A673 (cell line): Measurements from ENCODE around the gene PXDC1. TPM values are rescaled to one million over a fixed set of nuclear protein-coding genes. Genes with fewer than 3 reads are reported as not detected.

Experiments used
- BruUV-seq: library from RNA; stranded (reverse); fragments of 400-500 nt; replicated peaks from 2 replicates; lab custom pipeline; 2021; lab: Mats Ljungman, UMichigan
- CTCF ChIA-PET: fragments of 300-600 bp; sonication (Branson Sonifier 250); formaldehyde crosslinking; loops from one replicate; lab custom pipeline; 2022; ENCODE audit warnings: antibody characterized with exemption; lab: Charles Lee
- POLR2A ChIA-PET: fragments of 300-600 bp; sonication (Branson Sonifier 250); formaldehyde crosslinking; loops from one replicate; lab custom pipeline; 2022; ENCODE audit warnings: antibody characterized with exemption; ENCODE audit not compliant: low non-redundant PET; lab: Charles Lee
- DNase-seq: peaks from one replicate; pipeline ENCODE4 v3.0.0-alpha.2; 2015; ENCODE audit warnings: low spot score
- H3K27ac ChIP-seq: fragments of 200-600 bp; sonication (generic); 2 replicates; pipeline ENCODE4 v1.5.1; 2016; ENCODE audit warnings: mixed run types, low read depth, mild to moderate bottlenecking, mixed read lengths, antibody characterized with exemption, low read length; ENCODE audit not compliant: poor library complexity, severe bottlenecking
- H3K27me3 ChIP-seq: fragments of 200-600 bp; sonication (generic); replicated peaks from 2 replicates; pipeline ENCODE4 v1.6.1; 2017; ENCODE audit warnings: mixed run types, low read depth, mild to moderate bottlenecking, mixed read lengths, antibody characterized with exemption, low read length; ENCODE audit not compliant: insufficient read depth, poor library complexity
- H3K36me3 ChIP-seq: fragments of 200-600 bp; sonication (generic); 2 replicates; pipeline ENCODE4 v1.6.1; 2016; ENCODE audit warnings: mixed run types, mild to moderate bottlenecking, mixed read lengths, antibody characterized with exemption, low read length; ENCODE audit not compliant: insufficient read depth, poor library complexity, severe bottlenecking
- H3K4me1 ChIP-seq: fragments of 200-600 bp; sonication (generic); 2 replicates; pipeline ENCODE4 v1.6.1; 2017; ENCODE audit warnings: mixed run types, mild to moderate bottlenecking, mixed read lengths, antibody characterized with exemption, low read length; ENCODE audit not compliant: insufficient read depth, poor library complexity, severe bottlenecking
- H3K4me3 ChIP-seq: fragments of 200-600 bp; sonication (generic); 2 replicates; pipeline ENCODE4 v1.5.1; 2016; ENCODE audit warnings: low read depth, mixed run types, mild to moderate bottlenecking, mixed read lengths, low read length; ENCODE audit not compliant: poor library complexity, severe bottlenecking
- H3K9me3 ChIP-seq: fragments of 200-600 bp; sonication (generic); 2 replicates; pipeline ENCODE4 v1.6.1; 2016; ENCODE audit warnings: mixed run types, low read depth, mild to moderate bottlenecking, mixed read lengths, antibody characterized with exemption, low read length; ENCODE audit not compliant: poor library complexity, severe bottlenecking
- CTCF ChIP-seq: fragments of 300-800, 200-600 bp; sonication (generic); conservative IDR thresholded peaks from 2 replicates; pipeline ENCODE4 v1.5.1; 2017; ENCODE audit warnings: low read depth, mild to moderate bottlenecking, antibody characterized with exemption, low read length, moderate library complexity, mixed read lengths
- EZH2 ChIP-seq: fragments of 200-600 bp; sonication (generic); IDR thresholded peaks from 2 replicates; pipeline ENCODE4 v1.6.1; 2017; ENCODE audit warnings: borderline replicate concordance, low read depth, mild to moderate bottlenecking, mixed read lengths, antibody characterized with exemption, low read length; ENCODE audit not compliant: poor library complexity, severe bottlenecking
- intact Hi-C: fragments of 100-400 bp; cut with micrococcal nuclease; formaldehyde crosslinking; loops from one replicate; pipeline ENCODE4 v1.10.0; 2022; ENCODE audit not compliant: unreplicated experiment
- total RNA-seq: library from RNA; stranded (reverse); gene quantifications from 2 replicates; pipeline ENCODE4 v1.2.3, GENCODE V29; 2021

Gene PXDC1
- total RNA-seq, 1 experiment from 2014 or later = 5.2 TPM

- peak overlapping the region; percentile 58 for H3K4me3 ChIP-seq
- DNase-seq = no peak
- H3K4me1 ChIP-seq = peaks cover 30% of the 10 kb centered on the region
- ChIA-PET POLR2A (no interaction called here), CTCF (interaction anchor here (0.5 kb wide), 1 partner anchor 424 kb away, joined by 5 read pairs; no protein-coding TSS in a partner anchor)
- H3K27me3 ChIP-seq = no peaks in the 10 kb centered on the region
- intact Hi-C loops = loop anchor here (5.0 kb wide), 1 partner anchor 95 kb away; the partner anchor contains the start of gene FAM50B
- no TSS peak for BruUV-seq
- no peak overlapping the region for H3K27ac ChIP-seq
- no peak for TF ChIP-seq CTCF
- no peak for TF ChIP-seq EZH2
- H3K36me3 ChIP-seq = no peaks in the 10 kb centered on the region
- no peaks in the 10 kb centered on the region for H3K9me3 ChIP-seq
Observed at GRCh38 chr6:3752531-3753227, 1.2 kb upstream of the PXDC1 start.

GRCh38 chr6:3751730-3752530, 417 bp upstream of the PXDC1 start:
- no TSS peak for BruUV-seq
- H3K27ac ChIP-seq = peak overlapping the region; percentile 71
- H3K4me3 ChIP-seq = peak overlapping the region; percentile 58
- DNase-seq = peak; percentile 88
- H3K27me3 ChIP-seq = no peaks in the 10 kb centered on the region
- H3K9me3 ChIP-seq = no peaks in the 10 kb centered on the region
- no peaks in the 10 kb centered on the region for H3K36me3 ChIP-seq
- ChIA-PET POLR2A (no interaction called here), CTCF (no interaction called here)
- intact Hi-C loops = loop anchor here (5.0 kb wide), 1 partner anchor 95 kb away; the partner anchor contains the start of gene FAM50B
- H3K4me1 ChIP-seq = peaks cover 30% of the 10 kb centered on the region
- peak; percentile 40 for TF ChIP-seq CTCF
- TF ChIP-seq EZH2 = no peak

- no peak for TF ChIP-seq CTCF
- no peak for TF ChIP-seq EZH2
- H3K27me3 ChIP-seq = no peaks in the 10 kb centered on the region
- BruUV-seq = no TSS peak
- H3K36me3 ChIP-seq = no peaks in the 10 kb centered on the region
- POLR2A ChIA-PET = interaction anchor here (0.6 kb wide), 1 partner anchor 268 kb away, joined by 3 read pairs; no protein-coding TSS in a partner anchor
- no peaks in the 10 kb centered on the region for H3K9me3 ChIP-seq
- CTCF ChIA-PET = interaction anchor here (0.8 to 2.9 kb wide), 5 partner anchors 98 to 241 kb away, joined by 3 to 20 read pairs (median 7); partner anchors contain the start of gene FAM50B
- intact Hi-C loops = loop anchor here (5.0 kb wide), 1 partner anchor 97 kb away; the partner anchor contains the start of gene FAM50B
- peak overlapping the region; percentile 71 for H3K27ac ChIP-seq
- H3K4me1 ChIP-seq = peaks cover 30% of the 10 kb centered on the region
- peak; percentile 58 for DNase-seq
- H3K4me3 ChIP-seq = peak overlapping the region; percentile 58
Observed at GRCh38 chr6:3750317-3751076, 1.0 kb downstream of the PXDC1 start.
